HCT116 (cell line): ENCODE data around the gene NIM1K. TPM values are rescaled to one million over a fixed set of nuclear protein-coding genes. Genes with fewer than 3 reads are reported as not detected.

Experiments used
- ATAC-seq: fragments of 200-7000 bp; cut with Tn5 transposase; 2 replicates; pipeline ENCODE4 v1.9.1; 2020; ENCODE audit warnings: mild to moderate bottlenecking, moderate library complexity
- BruUV-seq: library from RNA; stranded (reverse); fragments of 400-500 nt; replicated peaks from 2 replicates; lab custom pipeline; 2021; lab: Mats Ljungman, UMichigan
- CTCF ChIA-PET: fragments of 300-600 bp; sonication (Branson Sonifier 250); formaldehyde crosslinking; loops from one replicate; lab custom pipeline; 2021; ENCODE audit warnings: antibody characterized with exemption; lab: Charles Lee
- POLR2A ChIA-PET: fragments of 300-600, 350-600 bp; sonication (Branson Sonifier 250); formaldehyde crosslinking; loops from one replicate; lab custom pipeline; 2021; ENCODE audit warnings: antibody characterized with exemption; lab: Charles Lee
- RAD21 ChIA-PET, 2 experiments: fragments of 300-600 bp; sonication (Branson Sonifier 250); formaldehyde crosslinking; loops; one replicate each; lab custom pipeline; 2023; ENCODE audit warnings: low total read pairs in 2 of 2; ENCODE audit not compliant: uncharacterized antibody in 2 of 2, unreplicated experiment in 2 of 2, low non-redundant PET in 1 of 2; lab: Charles Lee
- DNase-seq: peaks from one replicate; pipeline ENCODE4 v3.0.0-alpha.2; 2010; ENCODE audit warnings: low read depth, low spot score
- H2AFZ ChIP-seq: fragments of 200-600 bp; shearing (Covaris generic), sonication (generic); 2 replicates; pipeline ENCODE4 v1.6.1; 2017; ENCODE audit warnings: low read depth, mixed run types, mixed read lengths, antibody characterized with exemption, low read length; ENCODE audit not compliant: poor library complexity, severe bottlenecking
- H3K27ac ChIP-seq: 2 replicates; pipeline ENCODE4 v1.5.1; 2012; ENCODE audit warnings: low read depth, low read length
- H3K27me3 ChIP-seq: fragments of 200-600 bp; sonication (generic); 2 replicates; pipeline ENCODE4 v1.6.1; 2016; ENCODE audit warnings: mixed run types, low read length, mixed read lengths; ENCODE audit not compliant: insufficient read depth
- H3K36me3 ChIP-seq, 2 experiments: fragments of 200-500 bp in 1 of 2; fragments of 200-600 bp in 1 of 2; sonication (Bioruptor generic) in 1 of 2; sonication (generic) in 1 of 2; 2 replicates each; pipeline versions ENCODE4 v1.5.1 to v1.6.1; 2014 to 2016; ENCODE audit warnings: low read length in 2 of 2, inconsistent platforms in 1 of 2, mixed read lengths in 1 of 2, mixed run types in 1 of 2; ENCODE audit not compliant: insufficient read depth in 2 of 2, control insufficient read depth in 1 of 2
- H3K4me1 ChIP-seq, 2 experiments: fragments of 200-600 bp in 1 of 2; sonication (generic) in 1 of 2; 2 replicates each; pipeline versions ENCODE4 v1.5.1 to v1.6.1; 2012 to 2017; ENCODE audit warnings: low read length in 2 of 2, inconsistent platforms in 1 of 2, mild to moderate bottlenecking in 1 of 2, mixed read lengths in 1 of 2, mixed run types in 1 of 2, moderate library complexity in 1 of 2; ENCODE audit not compliant: insufficient read depth in 2 of 2, control insufficient read depth in 1 of 2
- H3K4me2 ChIP-seq: fragments of 200-600 bp; sonication (generic); 2 replicates; pipeline ENCODE4 v1.6.1; 2017; ENCODE audit warnings: mixed run types, low read length, mixed read lengths
- H3K4me3 ChIP-seq, 2 experiments: fragments of 200-600 bp in 1 of 2; sonication (generic) in 1 of 2; replicated peaks in 1 of 2; 2 replicates each; pipeline ENCODE4 v1.5.1; 2011 to 2016; ENCODE audit warnings: low read length in 2 of 2, control low read depth in 1 of 2, low read depth in 1 of 2, mild to moderate bottlenecking in 1 of 2, mixed read lengths in 1 of 2, mixed run types in 1 of 2
- H3K79me2 ChIP-seq: fragments of 200-600 bp; sonication (generic); 2 replicates; pipeline ENCODE4 v1.6.1; 2017; ENCODE audit warnings: mild to moderate bottlenecking, mixed run types, low read length, moderate library complexity, mixed read lengths; ENCODE audit not compliant: insufficient read depth
- H3K9ac ChIP-seq: fragments of 200-600 bp; sonication (generic); 2 replicates; pipeline ENCODE4 v1.6.1; 2016; ENCODE audit warnings: low read length, mixed read lengths
- H3K9me2 ChIP-seq: fragments of 200-600 bp; sonication (generic), shearing (Covaris generic); 2 replicates; pipeline ENCODE4 v1.6.1; 2017; ENCODE audit warnings: mixed run types, mild to moderate bottlenecking, moderate library complexity; ENCODE audit not compliant: insufficient read depth
- H3K9me3 ChIP-seq, 2 experiments: fragments of 200-500 bp in 1 of 2; fragments of 200-600 bp in 1 of 2; sonication (Bioruptor generic) in 1 of 2; sonication (generic) in 1 of 2; 2 replicates each; pipeline ENCODE4 v1.6.1; 2014 to 2017; ENCODE audit warnings: low read length in 2 of 2, mixed read lengths in 2 of 2, inconsistent platforms in 1 of 2, low read depth in 1 of 2, mild to moderate bottlenecking in 1 of 2, mixed run types in 1 of 2, moderate library complexity in 1 of 2; ENCODE audit not compliant: control insufficient read depth in 1 of 2, insufficient read depth in 1 of 2
- H4K20me1 ChIP-seq: fragments of 200-600 bp; sonication (generic), shearing (Covaris generic); 2 replicates; pipeline ENCODE4 v1.6.1; 2017; ENCODE audit warnings: mixed run types, mild to moderate bottlenecking, moderate library complexity; ENCODE audit not compliant: insufficient read depth
- ATF3 ChIP-seq: IDR thresholded peaks from 2 replicates; pipeline ENCODE4 v1.6.1; 2012
- CEBPB ChIP-seq: IDR thresholded peaks from 2 replicates; pipeline ENCODE4 v1.6.1; 2012; ENCODE audit warnings: low read depth
- CTCF ChIP-seq, 3 experiments: fragments of 200-600 bp in 1 of 3; sonication (generic) in 1 of 3; IDR thresholded peaks in 2 of 3; conservative IDR thresholded peaks in 1 of 3; 2 replicates each; pipeline ENCODE4 v1.5.1; 2012 to 2017; ENCODE audit warnings: low read depth in 2 of 3, low read length in 2 of 3, antibody characterized with exemption in 1 of 3, borderline replicate concordance in 1 of 3, control low read depth in 1 of 3, mild to moderate bottlenecking in 1 of 3, mixed read lengths in 1 of 3, mixed run types in 1 of 3, moderate library complexity in 1 of 3; ENCODE audit not compliant: insufficient read depth in 1 of 3
- EGR1 ChIP-seq: IDR thresholded peaks from 2 replicates; pipeline ENCODE4 v1.6.1; 2012; ENCODE audit warnings: low read depth
- ELF1 ChIP-seq: IDR thresholded peaks from 2 replicates; pipeline ENCODE4 v1.6.1; 2012; ENCODE audit warnings: low read depth, borderline replicate concordance
- EZH2 ChIP-seq: fragments of 200-600 bp; sonication (generic); IDR thresholded peaks from 2 replicates; pipeline ENCODE4 v1.6.1; 2017; ENCODE audit warnings: antibody characterized with exemption, mixed run types
- EZH2phosphoT487 ChIP-seq: fragments of 200-600 bp; IDR thresholded peaks from 2 replicates; pipeline ENCODE4 v1.6.1; 2018; ENCODE audit warnings: antibody characterized with exemption, borderline replicate concordance
- FOSL1 ChIP-seq: IDR thresholded peaks from 2 replicates; pipeline ENCODE4 v1.6.1; 2012; ENCODE audit warnings: low read depth
- JUND ChIP-seq: IDR thresholded peaks from 2 replicates; pipeline ENCODE4 v1.6.1; 2012
- MAX ChIP-seq: IDR thresholded peaks from 2 replicates; pipeline ENCODE4 v1.6.1; 2012
- POLR2A ChIP-seq: IDR thresholded peaks from 2 replicates; pipeline ENCODE4 v1.7.0; 2011; ENCODE audit warnings: borderline replicate concordance; ENCODE audit not compliant: insufficient read depth, insufficient read length; ENCODE audit errors: extremely low read depth
- POLR2AphosphoS5 ChIP-seq: IDR thresholded peaks from 2 replicates; pipeline ENCODE4 v1.6.1; 2011; ENCODE audit warnings: mild to moderate bottlenecking, low read depth, low read length, moderate library complexity
- RAD21 ChIP-seq: IDR thresholded peaks from 2 replicates; pipeline ENCODE4 v1.6.1; 2012; ENCODE audit warnings: low read depth, mild to moderate bottlenecking
- SRF ChIP-seq: IDR thresholded peaks from 2 replicates; pipeline ENCODE4 v1.6.1; 2012; ENCODE audit warnings: low read depth
- TCF7L2 ChIP-seq: IDR thresholded peaks from 2 replicates; pipeline ENCODE4 v1.7.0; 2011; ENCODE audit warnings: borderline replicate concordance, inconsistent platforms; ENCODE audit not compliant: insufficient read depth, insufficient read length; ENCODE audit errors: extremely low read depth
- ZBTB33 ChIP-seq: IDR thresholded peaks from 2 replicates; pipeline ENCODE4 v1.6.1; 2011; ENCODE audit warnings: mild to moderate bottlenecking, low read length, moderate library complexity; ENCODE audit not compliant: insufficient replicate concordance; ENCODE audit errors: extremely low read depth
- ZFX ChIP-seq: fragments of 450-650 bp; IDR thresholded peaks from 2 replicates; pipeline ENCODE4 v1.6.1; 2017
- ZNF274 ChIP-seq: fragments of 200-500 bp; sonication (Bioruptor generic); IDR thresholded peaks from 2 replicates; pipeline ENCODE4 v1.6.1; 2014; ENCODE audit warnings: mild to moderate bottlenecking, low read depth, low read length, inconsistent platforms
- intact Hi-C: fragments of 100-400 bp; cut with micrococcal nuclease; formaldehyde crosslinking; loops from 2 replicates; pipeline ENCODE4 v1.10.0; 2022
- total RNA-seq: library from RNA; stranded (reverse); gene quantifications from one replicate; pipeline ENCODE4 v1.2.1, GENCODE V29; 2021; ENCODE audit not compliant: unreplicated experiment

Gene NIM1K
- total RNA-seq, 1 experiment from 2014 or later, result 0.44 TPM

- no peaks in the 10 kb centered on the region for H3K9me3 ChIP-seq
- H3K4me2 ChIP-seq, result no peak overlapping the region
- no peak overlapping the region for H3K9ac ChIP-seq
- DNase-seq (no peak), ATAC-seq (no peak)
- H2AFZ ChIP-seq, result no peak overlapping the region
- no peaks in the 10 kb centered on the region for H3K4me1 ChIP-seq
- no peaks in the 10 kb centered on the region for H3K27me3 ChIP-seq
- H3K9me2 ChIP-seq, result no peaks in the 10 kb centered on the region
- no peak overlapping the region for H3K27ac ChIP-seq
- intact Hi-C loops, result no loop called here
- H3K36me3 ChIP-seq, result peaks cover 2 to 19% of the 10 kb centered on the region in 2 experiments; a peak in 2 of 4 replicates
- CTCF ChIA-PET, result no interaction called here
- H3K79me2 ChIP-seq, result peaks cover 84% of the 10 kb centered on the region
- TF ChIP-seq ELF1 (no peak), CTCF (IDR thresholded peaks at IDR 0.05 in 2 of 3, conservative IDR thresholded peaks at IDR 0.05 in 1 of 3; ENCODE audit: borderline replicate concordance in 1 of 3, insufficient read depth in 1 of 3, low read depth in 2 of 3, low read length in 2 of 3) (no peak), EGR1 (no peak), EZH2 (no peak), JUND (no peak), ZBTB33 (no peak), ATF3 (no peak), SRF (no peak), CEBPB (no peak), TCF7L2 (no peak), ZFX (no peak), ZNF274 (no peak), POLR2A (no peak), POLR2AphosphoS5 (no peak), FOSL1 (no peak), RAD21 (no peak), MAX (no peak), EZH2phosphoT487 (no peak)
- BruUV-seq, result no TSS peak
- POLR2A ChIA-PET, result no interaction called here
- no peaks in the 10 kb centered on the region for H4K20me1 ChIP-seq
- RAD21 ChIA-PET, result no interaction called here
- H3K4me3 ChIP-seq, result no peak overlapping the region
Measured at GRCh38 chr5:43149231-43149630, 42.8 kb upstream of the NIM1K start.
